PC-3 (cell line): ENCODE data around the gene MELK. TPM values are rescaled to one million over a fixed set of nuclear protein-coding genes. Genes with fewer than 3 reads are reported as not detected.

Experiments used
- ATAC-seq: fragments of 200-7000 bp; cut with Tn5 transposase; 2 replicates; pipeline ENCODE4 v1.9.1; 2020; ENCODE audit warnings: mild to moderate bottlenecking, moderate library complexity
- BruUV-seq: library from RNA; stranded (reverse); fragments of 400-500 nt; replicated peaks from 2 replicates; lab custom pipeline; 2021; lab: Mats Ljungman, UMichigan
- CTCF ChIA-PET: fragments of 300-600 bp; sonication (Branson Sonifier 250); formaldehyde crosslinking; loops from one replicate; lab custom pipeline; 2022; ENCODE audit warnings: antibody characterized with exemption; lab: Charles Lee
- POLR2A ChIA-PET: fragments of 300-600 bp; sonication (Branson Sonifier 250); formaldehyde crosslinking; loops from one replicate; lab custom pipeline; 2022; ENCODE audit warnings: antibody characterized with exemption; ENCODE audit not compliant: unreplicated experiment; lab: Charles Lee
- DNase-seq: peaks from one replicate; pipeline ENCODE4 v3.0.0-alpha.2; 2015
- H2AFZ ChIP-seq: fragments of 300-600 bp; sonication (generic); 2 replicates; pipeline ENCODE4 v1.6.0; 2016; ENCODE audit warnings: antibody characterized with exemption, low read length
- H3F3A ChIP-seq: fragments of 300-600 bp; sonication (generic); one replicate; pipeline ENCODE4 v1.6.0; 2017; ENCODE audit warnings: antibody characterized with exemption, low read length, control low read depth, mild to moderate bottlenecking; ENCODE audit not compliant: unreplicated experiment
- H3K27ac ChIP-seq: fragments of 300-600 bp; sonication (generic); 2 replicates; pipeline ENCODE4 v1.5.1; 2016; ENCODE audit warnings: mild to moderate bottlenecking, low read length
- H3K27me3 ChIP-seq: fragments of 300-600 bp; sonication (generic); 2 replicates; pipeline ENCODE4 v1.6.1; 2016; ENCODE audit warnings: low read length, mixed read lengths
- H3K36me3 ChIP-seq: fragments of 300-600 bp; sonication (generic); 2 replicates; pipeline ENCODE4 v1.6.1; 2016; ENCODE audit warnings: low read depth, mixed run types, low read length, mixed read lengths
- H3K4me1 ChIP-seq: fragments of 300-600 bp; sonication (generic); 2 replicates; pipeline ENCODE4 v1.5.1; 2016; ENCODE audit warnings: low read length; ENCODE audit not compliant: insufficient read depth
- H3K4me2 ChIP-seq: fragments of 300-600 bp; sonication (generic); 2 replicates; pipeline ENCODE4 v1.6.0; 2016; ENCODE audit warnings: low read length
- H3K4me3 ChIP-seq: fragments of 300-600 bp; sonication (generic); 2 replicates; pipeline ENCODE4 v1.5.1; 2016; ENCODE audit warnings: mild to moderate bottlenecking, low read length, mixed read lengths
- H3K79me2 ChIP-seq: fragments of 300-600 bp; sonication (generic); 2 replicates; pipeline ENCODE4 v1.6.1; 2017; ENCODE audit warnings: low read length, mixed read lengths
- H3K9ac ChIP-seq: fragments of 300-600 bp; sonication (generic); 2 replicates; pipeline ENCODE4 v1.6.0; 2016; ENCODE audit warnings: mild to moderate bottlenecking, low read length
- H3K9me2 ChIP-seq: fragments of 300-600 bp; sonication (generic); replicated peaks from 2 replicates; pipeline ENCODE4 v1.6.1; 2016; ENCODE audit warnings: mixed run types, low read length, mixed read lengths
- H3K9me3 ChIP-seq: fragments of 300-600 bp; sonication (generic); 2 replicates; pipeline ENCODE4 v1.6.1; 2016; ENCODE audit warnings: low read length, mixed read lengths
- H4K20me1 ChIP-seq: fragments of 300-600 bp; sonication (generic); 2 replicates; pipeline ENCODE4 v1.6.1; 2016; ENCODE audit warnings: low read length, mixed read lengths
- CTCF ChIP-seq: fragments of 300-600 bp; sonication (generic); conservative IDR thresholded peaks from 2 replicates; pipeline ENCODE4 v1.5.1; 2017; ENCODE audit warnings: antibody characterized with exemption, low read depth, mild to moderate bottlenecking, low read length
- EZH2 ChIP-seq: fragments of 300-600 bp; sonication (generic); IDR thresholded peaks from one replicate; pipeline ENCODE4 v1.6.1; 2017; ENCODE audit warnings: antibody characterized with exemption, mild to moderate bottlenecking, low read length; ENCODE audit not compliant: unreplicated experiment
- EZH2phosphoT487 ChIP-seq: fragments of 300-600 bp; sonication (generic); IDR thresholded peaks from 2 replicates; pipeline ENCODE4 v1.6.1; 2018; ENCODE audit warnings: mild to moderate bottlenecking, antibody characterized with exemption, low read length, borderline replicate concordance
- intact Hi-C: fragments of 100-400 bp; cut with micrococcal nuclease; formaldehyde crosslinking; loops from 2 replicates; pipeline ENCODE4 v1.9.0; 2023
- total RNA-seq: library from RNA; depleted of rRNA; stranded (reverse); fragments of >200 nt; gene quantifications from 2 replicates; pipeline ENCODE4 v1.2.3, GENCODE V29; 2014

Gene MELK
- total RNA-seq, 1 experiment from 2014 or later: 40.8 TPM

- H4K20me1 ChIP-seq: no peaks in the 10 kb centered on the region
- no peak overlapping the region for H3K9ac ChIP-seq
- H3K36me3 ChIP-seq: no peaks in the 10 kb centered on the region
- no peak overlapping the region for H3K27ac ChIP-seq
- ATAC-seq (no peak), DNase-seq (no peak)
- no peak overlapping the region for H2AFZ ChIP-seq
- no peak overlapping the region for H3K4me3 ChIP-seq
- intact Hi-C loops: no loop called here
- H3K27me3 ChIP-seq: no peaks in the 10 kb centered on the region
- CTCF ChIA-PET: no interaction called here
- H3F3A ChIP-seq: no peaks in the 10 kb centered on the region
- no peaks in the 10 kb centered on the region for H3K9me2 ChIP-seq
- H3K4me1 ChIP-seq: no peaks in the 10 kb centered on the region
- TF ChIP-seq EZH2phosphoT487 (no peak), CTCF (no peak), EZH2 (no peak)
- no peaks in the 10 kb centered on the region for H3K9me3 ChIP-seq
- H3K4me2 ChIP-seq: no peak overlapping the region
- no peaks in the 10 kb centered on the region for H3K79me2 ChIP-seq
- BruUV-seq: no TSS peak
- POLR2A ChIA-PET: no interaction called here
Measured at GRCh38 chr9:36551129-36551528, 21.6 kb upstream of the MELK start.

GRCh38 chr9:36551910-36552309 is 20.8 kb upstream of the MELK start:
- BruUV-seq: no TSS peak
- ChIA-PET CTCF (interaction anchor here (0.6 kb wide), 1 partner anchor 144 kb away, joined by 3 read pairs; no protein-coding TSS in a partner anchor), POLR2A (no interaction called here)
- Histone ChIP-seq H3K4me2 (no peak overlapping the region), H3K9ac (no peak overlapping the region), H3K9me3 (no peaks in the 10 kb centered on the region), H3K4me3 (no peak overlapping the region), H3K79me2 (no peaks in the 10 kb centered on the region), H3K36me3 (no peaks in the 10 kb centered on the region), H3K9me2 (no peaks in the 10 kb centered on the region), H3K27me3 (no peaks in the 10 kb centered on the region), H4K20me1 (no peaks in the 10 kb centered on the region), H2AFZ (no peak overlapping the region), H3F3A (no peaks in the 10 kb centered on the region), H3K4me1 (no peaks in the 10 kb centered on the region), H3K27ac (no peak overlapping the region)
- DNase-seq (no peak), ATAC-seq (no peak)
- intact Hi-C loops: no loop called here
- TF ChIP-seq EZH2phosphoT487 (no peak), EZH2 (no peak), CTCF (no peak)

GRCh38 chr9:36559036-36559695 is 13.5 kb upstream of the MELK start:
- POLR2A ChIA-PET: no interaction called here
- intact Hi-C loops: no loop called here
- no TSS peak for BruUV-seq
- no peak for TF ChIP-seq CTCF
- no peak for TF ChIP-seq EZH2phosphoT487
- TF ChIP-seq EZH2: no peak
- Histone ChIP-seq H3K27me3 (no peaks in the 10 kb centered on the region), H3K4me1 (no peaks in the 10 kb centered on the region), H3K79me2 (no peaks in the 10 kb centered on the region), H3K4me2 (no peak overlapping the region), H3K9me3 (no peaks in the 10 kb centered on the region), H3K9ac (no peak overlapping the region), H4K20me1 (no peaks in the 10 kb centered on the region), H3K4me3 (no peak overlapping the region), H3K27ac (no peak overlapping the region), H3F3A (no peaks in the 10 kb centered on the region), H3K9me2 (no peaks in the 10 kb centered on the region), H3K36me3 (no peaks in the 10 kb centered on the region), H2AFZ (no peak overlapping the region)
- CTCF ChIA-PET: no interaction called here
- DNase-seq (no peak), ATAC-seq (no peak)
